ENCODE results near the gene PEX12.
"Not testable (repeated sequence)": the region's sequence is repeated elsewhere in the genome, so short reads cannot be mapped to it uniquely, and the experiment has no call there.

PEX12 gene

GRCh38 chr17:35584061-35584460 lies 5.7 kb upstream of the PEX12 start:
- DNase-seq (ENCODE audit: extremely low spot score, insufficient read length, low read depth), result no peak
- no peak for FAIRE-seq

GRCh38 chr17:35578929-35579432 lies 610 bp upstream of the PEX12 start:
- no peak for DNase-seq (ENCODE audit: extremely low spot score, insufficient read length, low read depth)
- no peak for FAIRE-seq

- FAIRE-seq (peak; percentile 5), DNase-seq (ENCODE audit: extremely low spot score, insufficient read length, low read depth) (no peak)
These were observed 558 bp downstream of the PEX12 start for GRCh38 chr17:35577830-35578196.

GRCh38 chr17:35575759-35576158 lies 2.6 kb downstream of the PEX12 start:
- DNase-seq (ENCODE audit: extremely low spot score, insufficient read length, low read depth) (no peak), FAIRE-seq (no peak)

GRCh38 chr17:35569405-35569804 lies 9.0 kb downstream of the PEX12 start:
- no peak for DNase-seq (ENCODE audit: extremely low spot score, insufficient read length, low read depth)
- FAIRE-seq, result no peak

GRCh38 chr17:35568561-35568960 lies 9.8 kb downstream of the PEX12 start:
- FAIRE-seq (no peak), DNase-seq (ENCODE audit: extremely low spot score, insufficient read length, low read depth) (no peak)

GRCh38 chr17:35566968-35567367 lies 11.4 kb downstream of the PEX12 start:
- DNase-seq (ENCODE audit: extremely low spot score, insufficient read length, low read depth), result no peak
- no peak for FAIRE-seq

- not testable (repeated sequence) for FAIRE-seq; DNase-seq (ENCODE audit: extremely low spot score, insufficient read length, low read depth)
These were observed 15.2 kb downstream of the PEX12 start for GRCh38 chr17:35563181-35563580.

GRCh38 chr17:35560703-35561102 lies 17.7 kb downstream of the PEX12 start, which contains the start of gene SLFN14:
SLFN14 (minus strand) TSS chr17:35560819; CDS start chr17:35558062, 2,757 bp downstream.
- no peak for DNase-seq (ENCODE audit: extremely low spot score, insufficient read length, low read depth)
- FAIRE-seq, result no peak

- no peak for FAIRE-seq
- no peak for DNase-seq (ENCODE audit: extremely low spot score, insufficient read length, low read depth)
These were observed 18.7 kb downstream of the PEX12 start for GRCh38 chr17:35559495-35560210.

GRCh38 chr17:35557353-35557752 lies 21.0 kb downstream of the PEX12 start:
- FAIRE-seq (no peak), DNase-seq (ENCODE audit: extremely low spot score, insufficient read length, low read depth) (no peak)

GRCh38 chr17:35555691-35556090 lies 22.7 kb downstream of the PEX12 start:
- FAIRE-seq (no peak), DNase-seq (ENCODE audit: extremely low spot score, insufficient read length, low read depth) (no peak)

GRCh38 chr17:35554668-35555067 lies 23.7 kb downstream of the PEX12 start:
- no peak for DNase-seq (ENCODE audit: extremely low spot score, insufficient read length, low read depth)
- FAIRE-seq, result no peak

- FAIRE-seq (no peak), DNase-seq (ENCODE audit: extremely low spot score, insufficient read length, low read depth) (no peak)
These were observed 25.1 kb downstream of the PEX12 start for GRCh38 chr17:35553310-35553709.

GRCh38 chr17:35548978-35549377 lies 29.4 kb downstream of the PEX12 start:
- no peak for DNase-seq (ENCODE audit: extremely low spot score, insufficient read length, low read depth)
- FAIRE-seq, result no peak

- DNase-seq (ENCODE audit: extremely low spot score, insufficient read length, low read depth) (no peak), FAIRE-seq (no peak)
These were observed 30.1 kb downstream of the PEX12 start for GRCh38 chr17:35548208-35548810.

GRCh38 chr17:35546487-35546886 lies 31.9 kb downstream of the PEX12 start:
- DNase-seq (ENCODE audit: extremely low spot score, insufficient read length, low read depth), result no peak
- FAIRE-seq, result no peak

- FAIRE-seq, result no peak
- no peak for DNase-seq (ENCODE audit: extremely low spot score, insufficient read length, low read depth)
These were observed 33.2 kb downstream of the PEX12 start for GRCh38 chr17:35545150-35545549.

GRCh38 chr17:35543856-35544255 lies 34.5 kb downstream of the PEX12 start:
- FAIRE-seq, result no peak
- no peak for DNase-seq (ENCODE audit: extremely low spot score, insufficient read length, low read depth)

- DNase-seq (ENCODE audit: extremely low spot score, insufficient read length, low read depth), result no peak
- no peak for FAIRE-seq
These were observed 35.4 kb downstream of the PEX12 start for GRCh38 chr17:35542990-35543389.

- FAIRE-seq, result peak; percentile 35
- DNase-seq (ENCODE audit: extremely low spot score, insufficient read length, low read depth), result no peak
These were observed 36.9 kb downstream of the PEX12 start for GRCh38 chr17:35541434-35541833.

Data from GM18507 (cell line).